Type B pancreatic cell (in vitro differentiated cells): Measurements from ENCODE around the gene HTRA3. TPM values are rescaled to one million over a fixed set of nuclear protein-coding genes. Genes with fewer than 3 reads are reported as not detected.
A peak's percentile ranks its signal among the peaks of the same experiment; 100 is the strongest.

ENCODE experiments used
- DNase-seq: peaks from one replicate; pipeline ENCODE4 v3.0.0; 2021; ENCODE audit warnings: mixed read lengths; ENCODE audit not compliant: unreplicated experiment; ENCODE audit errors: extremely low spot score
- H3K27ac Mint-ChIP-seq: 2 replicates; pipeline ENCODE4 v1.8.0; 2021; ENCODE audit warnings: mild to moderate bottlenecking, mixed read lengths
- H3K27me3 Mint-ChIP-seq: 2 replicates; pipeline ENCODE4 v1.8.0; 2021; ENCODE audit warnings: mixed read lengths
- H3K36me3 Mint-ChIP-seq: 2 replicates; pipeline ENCODE4 v1.8.0; 2021; ENCODE audit warnings: mixed read lengths
- H3K4me1 Mint-ChIP-seq: one replicate; pipeline ENCODE4 v1.8.0; 2021; ENCODE audit warnings: mixed read lengths; ENCODE audit not compliant: unreplicated experiment
- H3K4me3 Mint-ChIP-seq: 2 replicates; pipeline ENCODE4 v1.8.0; 2021; ENCODE audit warnings: mild to moderate bottlenecking, mixed read lengths
- H3K9me3 Mint-ChIP-seq: 2 replicates; pipeline ENCODE4 v1.8.0; 2021; ENCODE audit warnings: mixed read lengths
- total RNA-seq: library from RNA; stranded (reverse); gene quantifications from 2 replicates; pipeline ENCODE4 v1.2.1, GENCODE V29; 2021; ENCODE audit warnings: low replicate concordance
- TF ChIP-seq, protein P1 (sequence below): fragments of 200-600 bp; sonication (generic); conservative IDR thresholded peaks from 2 replicates; pipeline ENCODE4 v1.5.0; 2021; ENCODE audit warnings: antibody characterized with exemption, mild to moderate bottlenecking

The HTRA3 gene
- total RNA-seq, 1 donor from 2014 or later = 4.4 TPM

DNA sequence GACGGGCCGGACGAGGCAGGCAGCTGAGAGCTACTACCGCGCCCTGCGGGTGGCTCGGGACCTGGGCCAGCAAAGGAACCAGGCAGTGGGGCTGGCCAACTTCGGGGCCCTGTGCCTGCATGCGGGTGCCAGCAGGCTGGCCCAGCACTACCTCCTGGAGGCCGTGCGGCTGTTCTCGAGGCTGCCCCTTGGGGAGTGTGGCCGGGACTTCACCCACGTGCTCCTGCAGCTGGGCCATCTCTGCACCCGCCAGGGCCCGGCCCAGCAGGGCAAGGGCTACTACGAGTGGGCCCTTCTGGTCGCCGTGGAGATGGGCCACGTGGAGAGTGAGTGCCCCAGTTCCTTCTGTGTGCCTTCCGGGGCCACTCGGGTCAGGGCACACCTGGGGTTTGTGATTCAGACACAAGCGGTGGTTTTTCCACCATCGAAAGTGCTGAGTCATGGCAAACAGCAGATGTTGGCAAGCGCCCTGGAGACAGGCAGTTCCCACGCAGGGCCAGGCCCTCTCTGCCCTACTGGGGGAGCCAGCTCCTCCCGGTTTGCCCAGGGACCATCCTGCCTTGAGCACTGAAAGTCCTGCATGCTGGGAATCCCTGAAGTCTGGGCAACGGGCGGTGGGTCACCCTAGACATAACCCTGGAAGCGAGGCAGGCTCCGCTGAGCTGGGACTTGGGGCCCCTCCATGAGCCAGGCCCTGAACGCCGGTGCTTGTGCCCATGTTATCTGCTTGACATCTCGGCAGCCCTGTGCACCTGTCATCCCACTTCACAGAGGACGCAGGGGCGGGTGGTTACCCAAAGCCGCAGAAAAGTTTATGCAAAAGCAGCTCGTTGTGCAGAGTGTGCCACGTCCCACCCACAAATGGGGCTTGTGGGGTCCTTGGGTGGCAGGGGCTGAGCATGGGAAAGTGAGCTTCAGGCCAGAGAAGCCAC, 41.0 kb upstream of the HTRA3 start:
- H3K4me3 Mint-ChIP-seq = no peak overlapping the region
- H3K27me3 Mint-ChIP-seq = no peaks in the 10 kb centered on the region
- H3K27ac Mint-ChIP-seq = no peak overlapping the region

DNA sequence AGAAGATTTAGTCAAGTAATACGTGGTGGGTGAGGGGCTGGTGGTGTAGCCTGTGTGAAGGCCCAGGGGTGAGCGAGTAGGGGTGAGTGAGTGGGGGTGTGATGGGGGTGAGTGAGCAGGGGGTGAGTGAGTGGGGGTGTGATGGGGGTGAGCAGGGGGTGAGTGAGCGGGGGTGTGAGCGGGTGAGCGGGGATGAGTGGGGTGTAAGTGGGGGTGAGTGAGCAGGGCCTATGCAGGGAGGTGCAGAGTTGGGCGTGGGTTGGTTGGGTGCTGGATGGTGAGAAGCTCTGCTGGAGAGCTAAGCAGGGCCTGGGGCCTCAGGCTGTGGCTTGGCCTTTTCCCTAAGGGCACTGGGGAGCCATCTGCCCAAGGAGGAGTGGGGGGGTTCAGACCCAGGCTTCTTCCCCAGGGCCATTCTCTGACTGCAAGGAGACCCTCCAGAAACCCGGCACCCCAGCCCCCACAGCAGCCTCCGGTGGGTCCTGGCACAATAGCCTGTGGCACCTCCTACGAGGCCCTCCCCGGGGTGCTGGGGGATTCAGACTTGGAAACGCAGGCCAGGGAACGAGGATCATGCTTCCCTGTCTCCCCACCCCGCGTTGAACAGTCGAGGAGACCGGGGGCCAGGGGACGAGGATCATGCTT, 40.1 kb upstream of the HTRA3 start:
- Mint-ChIP-seq H3K4me1 (peaks cover 25% of the 10 kb centered on the region), H3K4me3 (no peak overlapping the region), H3K9me3 (no peaks in the 10 kb centered on the region), H3K27ac (no peak overlapping the region), H3K36me3 (no peaks in the 10 kb centered on the region), H3K27me3 (no peaks in the 10 kb centered on the region)
- DNase-seq = no peak
- TF ChIP-seq, protein P1, sequence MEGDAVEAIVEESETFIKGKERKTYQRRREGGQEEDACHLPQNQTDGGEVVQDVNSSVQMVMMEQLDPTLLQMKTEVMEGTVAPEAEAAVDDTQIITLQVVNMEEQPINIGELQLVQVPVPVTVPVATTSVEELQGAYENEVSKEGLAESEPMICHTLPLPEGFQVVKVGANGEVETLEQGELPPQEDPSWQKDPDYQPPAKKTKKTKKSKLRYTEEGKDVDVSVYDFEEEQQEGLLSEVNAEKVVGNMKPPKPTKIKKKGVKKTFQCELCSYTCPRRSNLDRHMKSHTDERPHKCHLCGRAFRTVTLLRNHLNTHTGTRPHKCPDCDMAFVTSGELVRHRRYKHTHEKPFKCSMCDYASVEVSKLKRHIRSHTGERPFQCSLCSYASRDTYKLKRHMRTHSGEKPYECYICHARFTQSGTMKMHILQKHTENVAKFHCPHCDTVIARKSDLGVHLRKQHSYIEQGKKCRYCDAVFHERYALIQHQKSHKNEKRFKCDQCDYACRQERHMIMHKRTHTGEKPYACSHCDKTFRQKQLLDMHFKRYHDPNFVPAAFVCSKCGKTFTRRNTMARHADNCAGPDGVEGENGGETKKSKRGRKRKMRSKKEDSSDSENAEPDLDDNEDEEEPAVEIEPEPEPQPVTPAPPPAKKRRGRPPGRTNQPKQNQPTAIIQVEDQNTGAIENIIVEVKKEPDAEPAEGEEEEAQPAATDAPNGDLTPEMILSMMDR = no peak

More for the DNA sequence above, 41.0 kb upstream of the HTRA3 start:
- TF ChIP-seq, protein P1 = no peak
- no peaks in the 10 kb centered on the region for H3K9me3 Mint-ChIP-seq
- no peak for DNase-seq
- H3K36me3 Mint-ChIP-seq = no peaks in the 10 kb centered on the region
- peaks cover 30% of the 10 kb centered on the region for H3K4me1 Mint-ChIP-seq

DNA sequence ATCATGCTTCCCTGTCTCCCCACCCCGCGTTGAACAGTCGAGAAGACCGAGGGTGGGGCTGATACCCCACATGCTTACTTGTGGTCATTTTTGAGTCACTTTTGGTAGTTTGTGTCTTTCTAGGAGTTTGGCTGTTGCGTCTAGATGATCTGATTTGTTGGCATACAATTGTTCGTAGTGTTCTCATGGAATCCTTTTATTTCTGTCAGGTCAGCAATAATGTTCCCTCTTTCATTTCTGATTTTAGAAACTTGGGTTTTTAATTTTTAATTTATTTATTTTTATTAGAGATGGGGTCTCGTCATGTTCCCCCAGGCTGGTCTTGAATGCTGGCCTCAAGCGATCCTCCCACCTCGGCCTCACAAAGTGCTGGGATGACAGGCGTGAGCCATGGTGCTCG, 39.5 kb upstream of the HTRA3 start:
- Mint-ChIP-seq H3K4me3 (no peak overlapping the region), H3K4me1 (peaks cover 20% of the 10 kb centered on the region), H3K36me3 (no peaks in the 10 kb centered on the region), H3K9me3 (no peaks in the 10 kb centered on the region), H3K27me3 (no peaks in the 10 kb centered on the region), H3K27ac (no peak overlapping the region)
- no peak for DNase-seq
- TF ChIP-seq, protein P1 = no peak

DNA sequence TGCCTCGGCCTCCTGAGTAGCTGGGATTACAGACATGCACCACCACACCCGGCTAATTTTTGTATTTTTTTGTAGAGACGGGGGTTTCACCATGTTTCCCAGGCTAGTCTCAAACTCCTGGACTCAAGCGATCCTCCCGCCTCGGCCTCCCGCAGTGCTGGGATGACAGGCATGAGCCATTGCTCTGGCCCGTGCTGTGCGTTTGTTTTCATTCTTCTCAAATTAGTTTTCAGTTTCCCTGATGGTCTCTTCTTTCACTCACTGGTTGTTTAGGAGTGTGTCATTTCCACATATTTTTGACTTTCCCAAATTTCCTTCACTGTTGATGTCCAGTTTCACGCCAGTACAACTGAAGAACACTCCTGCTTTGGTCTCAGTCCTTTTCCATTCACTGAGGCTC, 38.7 kb upstream of the HTRA3 start:
- TF ChIP-seq, protein P1 = no peak
- H3K36me3 Mint-ChIP-seq = no peaks in the 10 kb centered on the region
- H3K27me3 Mint-ChIP-seq = no peaks in the 10 kb centered on the region
- no peak for DNase-seq
- no peaks in the 10 kb centered on the region for H3K9me3 Mint-ChIP-seq
- H3K4me3 Mint-ChIP-seq = no peak overlapping the region
- H3K4me1 Mint-ChIP-seq = peaks cover 15% of the 10 kb centered on the region
- peak overlapping the region; percentile 14 for H3K27ac Mint-ChIP-seq

DNA sequence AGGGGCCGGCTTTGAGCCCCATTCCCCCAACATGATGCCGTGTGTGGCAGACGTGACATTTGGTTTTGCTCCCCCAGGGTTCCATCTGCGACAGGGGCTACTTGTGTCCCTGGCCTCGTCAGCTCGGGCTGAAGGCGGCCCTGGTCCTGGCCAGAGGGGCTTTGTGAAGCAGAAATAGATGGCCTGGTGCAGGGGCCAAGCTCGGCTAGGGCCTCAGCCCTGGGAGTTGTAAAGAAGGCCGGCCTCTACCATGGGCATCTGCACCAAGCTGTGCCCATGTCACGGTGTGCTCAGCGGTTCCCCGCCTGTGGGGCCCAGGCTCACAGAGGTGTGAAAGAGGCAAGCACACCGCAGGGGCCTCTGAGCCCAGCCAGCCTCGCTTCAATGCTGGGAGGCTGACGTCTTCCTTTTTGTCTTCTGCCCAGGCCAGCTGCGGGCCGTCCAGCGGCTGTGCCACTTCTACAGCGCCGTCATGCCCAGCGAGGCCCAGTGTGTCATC, 38.0 kb upstream of the HTRA3 start:
- Mint-ChIP-seq H3K9me3 (no peaks in the 10 kb centered on the region), H3K27me3 (no peaks in the 10 kb centered on the region), H3K4me1 (peaks cover 10% of the 10 kb centered on the region), H3K4me3 (no peak overlapping the region), H3K36me3 (no peaks in the 10 kb centered on the region), H3K27ac (no peak overlapping the region)
- TF ChIP-seq, protein P1 = no peak
- DNase-seq = no peak
